Left lobe of liver (tissue), 2 donors: Measurements from ENCODE around the gene ARHGEF17. TPM values are rescaled to one million over a fixed set of nuclear protein-coding genes. Genes with fewer than 3 reads are reported as not detected.
"Not testable (repeated sequence)": the region's sequence is repeated elsewhere in the genome, so short reads cannot be mapped to it uniquely, and the experiment has no call there.

ENCODE experiments used
- ATAC-seq: fragments of 200-7000 bp; cut with Tn5 transposase; one replicate; pipeline ENCODE4 v1.9.1; 2020; ENCODE audit warnings: mild to moderate bottlenecking, moderate library complexity
- DNase-seq: peaks from one replicate; pipeline ENCODE4 v3.0.0-alpha.2; 2020; ENCODE audit warnings: low spot score
- total RNA-seq: library from RNA; stranded (reverse); gene quantifications from one replicate; pipeline ENCODE4 v1.2.1, GENCODE V29; 2021
- donor health status: DM: no; HTN: no; CAD: no; lungs with moderate emphysema.
- donor health status: DM: no; HTN: yes; CAD: no.

Gene ARHGEF17, protein sequence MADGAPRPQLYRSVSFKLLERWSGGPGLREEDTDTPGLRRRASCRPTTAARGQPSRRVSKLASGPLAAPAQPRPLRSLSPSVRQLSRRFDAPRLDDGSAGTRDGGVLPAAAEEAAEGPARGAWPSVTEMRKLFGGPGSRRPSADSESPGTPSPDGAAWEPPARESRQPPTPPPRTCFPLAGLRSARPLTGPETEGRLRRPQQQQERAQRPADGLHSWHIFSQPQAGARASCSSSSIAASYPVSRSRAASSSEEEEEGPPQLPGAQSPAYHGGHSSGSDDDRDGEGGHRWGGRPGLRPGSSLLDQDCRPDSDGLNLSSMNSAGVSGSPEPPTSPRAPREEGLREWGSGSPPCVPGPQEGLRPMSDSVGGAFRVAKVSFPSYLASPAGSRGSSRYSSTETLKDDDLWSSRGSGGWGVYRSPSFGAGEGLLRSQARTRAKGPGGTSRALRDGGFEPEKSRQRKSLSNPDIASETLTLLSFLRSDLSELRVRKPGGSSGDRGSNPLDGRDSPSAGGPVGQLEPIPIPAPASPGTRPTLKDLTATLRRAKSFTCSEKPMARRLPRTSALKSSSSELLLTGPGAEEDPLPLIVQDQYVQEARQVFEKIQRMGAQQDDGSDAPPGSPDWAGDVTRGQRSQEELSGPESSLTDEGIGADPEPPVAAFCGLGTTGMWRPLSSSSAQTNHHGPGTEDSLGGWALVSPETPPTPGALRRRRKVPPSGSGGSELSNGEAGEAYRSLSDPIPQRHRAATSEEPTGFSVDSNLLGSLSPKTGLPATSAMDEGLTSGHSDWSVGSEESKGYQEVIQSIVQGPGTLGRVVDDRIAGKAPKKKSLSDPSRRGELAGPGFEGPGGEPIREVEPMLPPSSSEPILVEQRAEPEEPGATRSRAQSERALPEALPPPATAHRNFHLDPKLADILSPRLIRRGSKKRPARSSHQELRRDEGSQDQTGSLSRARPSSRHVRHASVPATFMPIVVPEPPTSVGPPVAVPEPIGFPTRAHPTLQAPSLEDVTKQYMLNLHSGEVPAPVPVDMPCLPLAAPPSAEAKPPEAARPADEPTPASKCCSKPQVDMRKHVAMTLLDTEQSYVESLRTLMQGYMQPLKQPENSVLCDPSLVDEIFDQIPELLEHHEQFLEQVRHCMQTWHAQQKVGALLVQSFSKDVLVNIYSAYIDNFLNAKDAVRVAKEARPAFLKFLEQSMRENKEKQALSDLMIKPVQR (N-terminal part only)
- total RNA-seq, result 6.8 TPM

DNA sequence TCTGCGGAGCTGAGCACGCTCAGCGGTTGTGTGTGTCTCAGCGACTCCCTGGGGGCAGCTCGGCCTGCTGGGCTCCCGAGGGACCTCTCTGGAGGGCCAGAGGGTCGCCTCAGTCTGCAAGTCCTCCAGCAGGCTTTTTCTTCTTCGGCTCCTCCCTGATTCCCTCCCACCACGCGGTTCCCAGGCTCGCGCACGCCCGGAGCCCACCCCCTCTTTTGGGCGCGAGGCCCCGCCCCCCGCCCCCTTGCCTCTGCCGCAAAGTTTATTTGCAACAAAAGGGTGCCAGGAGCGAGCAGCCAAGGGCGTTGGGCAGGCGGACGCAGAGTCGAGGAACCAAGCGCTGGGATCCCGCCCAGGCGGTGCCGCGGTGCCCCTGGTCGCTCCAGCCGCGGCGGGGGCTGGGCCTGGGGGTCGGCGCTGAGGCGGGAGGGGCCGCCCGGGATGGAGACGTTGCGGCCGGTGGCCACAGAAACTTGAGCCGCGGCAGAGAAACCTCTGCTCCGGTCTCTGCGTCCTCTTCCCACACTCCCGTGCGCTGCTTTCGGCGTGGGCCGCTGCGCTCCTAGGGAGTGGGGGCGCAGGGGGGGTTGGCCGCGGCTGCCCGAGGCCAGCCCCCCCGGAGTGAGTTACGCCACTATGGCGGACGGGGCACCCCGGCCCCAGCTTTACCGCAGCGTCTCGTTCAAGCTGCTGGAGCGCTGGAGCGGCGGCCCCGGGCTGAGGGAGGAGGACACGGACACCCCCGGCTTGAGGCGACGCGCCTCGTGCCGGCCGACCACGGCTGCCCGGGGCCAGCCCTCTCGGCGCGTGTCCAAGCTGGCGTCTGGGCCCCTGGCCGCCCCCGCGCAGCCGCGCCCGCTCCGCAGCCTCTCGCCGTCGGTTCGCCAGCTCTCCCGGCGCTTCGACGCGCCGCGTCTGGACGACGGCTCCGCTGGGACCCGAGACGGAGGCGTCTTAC, at the start of gene ARHGEF17:
Gene ARHGEF17 (plus strand): TSS at position 274 of the 958 bp plus-strand sequence. CDS start 363 bp downstream, at position 637.
- peak; percentile 41 for ATAC-seq
- peak; percentile 63 for DNase-seq

DNA sequence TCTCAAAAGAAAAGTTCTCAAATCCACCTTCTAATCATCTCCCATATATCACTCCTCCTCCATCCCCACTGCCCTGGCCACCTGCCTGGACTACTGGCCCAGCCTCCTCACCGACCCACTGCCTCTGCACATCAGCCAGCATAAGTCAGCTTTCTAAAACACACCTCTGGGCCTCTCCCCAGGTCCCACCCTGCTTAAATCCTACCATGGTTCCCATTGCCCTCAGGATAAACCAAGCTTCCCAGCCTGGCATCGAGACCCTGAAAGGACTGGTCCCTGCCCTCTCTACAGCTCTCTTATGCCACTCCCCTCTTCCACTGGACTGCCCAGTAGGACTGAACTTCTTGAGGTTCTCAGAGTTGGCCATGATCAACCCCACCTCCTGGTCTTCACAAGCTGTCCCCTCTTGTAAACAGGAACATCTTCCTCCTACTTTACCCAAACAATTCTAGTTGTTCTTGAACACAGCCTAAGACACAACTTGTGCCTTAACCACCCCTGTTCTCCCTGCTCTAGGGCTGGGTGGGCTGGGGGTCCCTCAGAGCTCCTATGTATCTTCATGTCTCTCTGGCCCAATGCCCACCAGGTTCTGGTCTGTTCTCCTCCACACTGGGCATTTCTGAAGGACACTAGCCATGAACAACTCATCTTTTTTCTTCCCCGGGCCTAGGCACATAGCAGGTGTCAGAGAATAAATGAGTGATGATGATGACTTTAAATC, 48.5 kb upstream of the ARHGEF17 start:
- DNase-seq (peak; percentile 37), ATAC-seq (no peak)

DNA sequence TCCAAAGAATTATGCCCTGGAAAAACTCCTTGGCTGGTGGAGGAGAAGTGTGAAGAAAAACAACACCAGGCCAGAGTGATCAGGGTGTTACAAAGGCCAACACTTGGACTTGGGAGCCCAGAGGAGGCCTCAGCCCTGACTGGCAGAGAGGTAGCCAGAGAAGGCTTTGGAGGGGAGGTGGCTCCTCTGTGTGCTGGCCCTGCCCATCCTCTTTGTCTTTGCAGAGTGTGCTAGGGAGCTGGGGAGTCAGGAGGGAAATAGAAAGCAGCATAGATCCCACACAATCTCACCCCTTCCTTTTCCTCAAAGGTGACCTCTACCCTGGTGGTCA, 48.0 kb upstream of the ARHGEF17 start:
- DNase-seq, result peak; percentile 7
- no peak for ATAC-seq

DNA sequence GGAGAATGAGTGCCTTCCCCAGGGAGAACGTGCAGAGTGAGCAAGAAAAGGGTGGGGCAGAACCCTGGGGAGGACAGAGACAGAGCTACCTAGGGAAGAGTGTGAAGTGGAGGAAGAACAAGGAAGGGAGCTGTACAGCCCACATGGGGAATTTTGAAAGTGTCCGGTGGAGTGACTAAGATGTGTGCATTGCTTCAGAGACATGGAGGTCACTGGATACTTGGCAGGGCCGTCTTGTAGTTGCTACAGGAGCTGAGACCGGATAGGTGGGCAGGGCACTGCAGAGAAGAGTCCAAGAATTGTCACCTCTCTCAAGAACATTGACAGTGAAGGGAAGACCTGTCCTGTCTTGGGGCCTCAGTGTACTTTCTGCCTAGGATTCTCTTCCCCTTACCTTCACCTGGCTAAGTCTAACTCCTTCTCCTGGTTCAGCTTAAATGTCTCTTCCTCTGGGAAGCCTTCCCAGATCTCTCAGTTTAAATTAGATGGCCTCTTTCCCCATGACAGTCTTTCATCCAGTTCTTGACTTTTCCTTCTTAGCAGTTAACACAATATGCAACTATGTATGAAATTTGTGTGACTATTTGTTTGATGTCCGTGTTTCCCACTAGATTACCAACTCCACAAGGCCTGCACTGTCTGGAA, 45.1 kb upstream of the ARHGEF17 start:
- ATAC-seq (no peak), DNase-seq (peak; percentile 14)

DNA sequence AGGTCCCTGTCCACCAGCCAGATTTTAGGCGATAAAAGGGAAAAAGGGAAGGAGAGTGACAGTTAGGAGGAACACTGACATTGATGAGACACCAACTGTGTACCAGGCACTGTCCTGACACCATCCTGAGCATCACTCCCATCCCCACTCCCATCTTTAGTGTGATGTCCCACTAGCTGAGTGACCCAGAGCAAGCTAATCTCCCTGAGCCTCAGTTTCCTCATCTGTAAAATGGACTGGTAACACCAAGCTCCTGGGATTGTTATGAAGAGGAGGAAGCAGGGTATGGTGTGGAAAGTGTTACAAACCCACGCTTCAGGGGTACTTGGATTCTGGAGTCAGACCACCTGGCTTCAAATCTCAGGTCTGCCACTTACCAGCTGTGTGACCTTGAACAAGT, 44.4 kb upstream of the ARHGEF17 start:
- ATAC-seq (no peak), DNase-seq (peak; percentile 2)

DNA sequence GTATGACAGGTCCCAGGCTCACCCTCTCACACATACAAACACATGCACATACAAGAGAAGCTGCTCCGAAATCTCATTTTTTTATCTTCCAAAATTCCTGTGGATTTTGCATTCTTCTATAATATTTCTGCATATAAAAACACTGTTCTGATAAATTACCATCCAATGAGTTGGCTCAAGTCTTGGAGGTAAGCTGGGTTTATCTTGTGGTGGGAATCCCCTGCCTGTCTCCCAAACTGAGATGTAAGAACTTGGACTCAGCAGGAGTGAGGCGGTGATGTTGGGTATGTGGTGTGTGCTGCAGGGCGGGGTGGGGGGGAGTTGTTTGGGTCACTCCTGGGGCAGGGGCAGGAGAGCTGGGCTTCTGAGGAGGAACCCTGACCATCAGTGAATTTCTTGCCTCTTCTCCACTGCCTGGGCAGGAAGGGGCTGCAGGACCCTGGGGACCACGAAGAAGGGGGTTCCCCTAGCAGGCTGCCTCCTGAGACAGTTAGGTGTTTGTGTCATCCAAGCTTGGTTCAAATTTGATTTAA, 42.7 kb upstream of the ARHGEF17 start:
- ATAC-seq, result no peak

DNA sequence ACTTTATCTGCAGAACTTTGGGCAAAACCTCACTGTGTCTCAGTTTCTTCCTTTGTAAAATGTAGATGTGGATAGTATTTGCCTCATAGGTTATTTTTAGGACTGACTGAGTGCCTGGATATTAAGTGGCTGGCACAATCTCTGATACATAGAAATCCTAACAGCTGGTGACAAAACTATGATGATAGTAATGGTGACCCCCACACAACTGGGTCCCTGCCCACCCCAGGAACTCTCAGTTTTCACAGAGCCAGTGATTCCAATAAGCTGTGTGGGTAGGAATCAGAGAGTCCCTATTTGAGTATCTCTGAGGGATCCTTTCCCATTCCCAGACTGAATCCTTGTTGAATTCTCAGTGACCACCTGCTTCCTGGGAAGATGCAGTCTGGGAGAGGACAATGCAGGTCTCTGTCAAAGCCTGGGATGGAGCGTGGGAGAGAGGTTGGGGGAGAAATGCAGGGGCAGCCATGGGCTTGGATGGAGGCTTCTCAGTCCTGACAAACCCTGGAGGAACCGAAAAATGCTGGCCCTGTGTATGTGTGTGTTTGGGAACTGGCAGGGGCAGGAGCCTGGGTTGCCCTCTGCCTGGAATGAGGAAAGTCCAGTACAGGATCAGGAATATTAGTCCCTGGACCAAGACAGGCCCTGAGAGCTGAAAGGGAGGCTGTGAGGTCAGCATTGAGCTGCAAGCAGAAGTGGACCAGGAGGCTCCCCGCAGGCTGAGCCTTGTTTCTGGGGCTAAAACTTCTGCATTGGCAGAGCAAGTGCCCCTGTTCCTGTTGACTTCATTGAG, 42.0 kb upstream of the ARHGEF17 start:
- ATAC-seq, result no peak

More for the DNA sequence above, 42.7 kb upstream of the ARHGEF17 start:
- peak; percentile 2 for DNase-seq

DNA sequence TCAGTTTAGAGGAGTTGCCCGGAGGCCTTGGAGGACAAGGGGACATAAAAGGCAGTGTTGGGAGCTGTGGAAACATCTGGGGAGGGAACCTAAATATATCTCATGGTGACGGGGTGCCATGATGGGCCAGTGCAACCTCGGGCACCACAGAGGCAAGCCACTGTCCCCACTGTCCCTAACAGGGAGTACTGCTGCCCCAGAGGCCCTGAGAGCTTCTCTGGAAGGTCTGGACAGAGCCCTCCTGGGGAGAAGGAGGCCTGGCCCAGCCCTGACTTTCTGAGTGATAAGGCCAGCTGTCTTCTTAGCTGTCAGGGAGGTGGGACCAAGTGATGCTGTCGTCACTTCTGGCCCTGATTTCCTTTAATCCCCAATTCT, 41.4 kb upstream of the ARHGEF17 start:
- peak; percentile 28 for DNase-seq
- ATAC-seq, result no peak

More for the DNA sequence above, 42.0 kb upstream of the ARHGEF17 start:
- peak; percentile 38 for DNase-seq

DNA sequence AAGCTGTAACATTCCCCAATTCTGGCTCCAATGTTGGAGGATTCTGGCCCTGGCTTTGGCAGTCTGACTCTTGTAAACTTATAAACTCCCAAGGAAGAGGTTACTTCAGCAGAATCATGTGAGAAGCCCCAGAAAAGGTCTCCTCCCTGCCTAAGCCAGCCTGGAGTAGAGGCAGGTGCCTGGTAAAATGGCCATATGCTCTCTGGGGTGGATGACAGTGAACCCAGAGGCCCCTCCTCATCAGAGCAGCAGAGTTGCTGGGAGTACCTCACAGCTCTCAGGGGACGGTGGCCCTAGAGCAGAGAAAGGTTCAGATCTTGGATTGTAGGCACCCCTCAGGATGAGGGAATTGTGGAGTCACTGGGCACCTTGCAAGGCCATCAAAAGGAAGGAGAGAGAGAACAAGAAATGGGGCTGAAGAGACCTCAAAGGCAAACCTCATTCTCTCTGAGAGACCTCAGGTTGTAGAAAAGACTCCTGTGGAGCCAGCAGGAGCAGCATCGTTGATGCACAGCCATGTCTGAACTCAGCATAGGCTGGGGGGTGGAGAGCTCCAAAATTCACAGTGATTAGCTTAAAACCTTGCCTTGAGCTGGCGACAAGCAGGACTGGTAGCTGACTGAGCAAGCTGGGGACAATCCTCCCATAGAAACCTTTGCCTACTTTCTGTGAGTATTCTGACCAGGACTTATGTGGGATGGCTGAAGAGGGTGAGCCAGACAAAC, 40.8 kb upstream of the ARHGEF17 start:
- no peak for ATAC-seq
- peak; percentile 7 for DNase-seq

DNA sequence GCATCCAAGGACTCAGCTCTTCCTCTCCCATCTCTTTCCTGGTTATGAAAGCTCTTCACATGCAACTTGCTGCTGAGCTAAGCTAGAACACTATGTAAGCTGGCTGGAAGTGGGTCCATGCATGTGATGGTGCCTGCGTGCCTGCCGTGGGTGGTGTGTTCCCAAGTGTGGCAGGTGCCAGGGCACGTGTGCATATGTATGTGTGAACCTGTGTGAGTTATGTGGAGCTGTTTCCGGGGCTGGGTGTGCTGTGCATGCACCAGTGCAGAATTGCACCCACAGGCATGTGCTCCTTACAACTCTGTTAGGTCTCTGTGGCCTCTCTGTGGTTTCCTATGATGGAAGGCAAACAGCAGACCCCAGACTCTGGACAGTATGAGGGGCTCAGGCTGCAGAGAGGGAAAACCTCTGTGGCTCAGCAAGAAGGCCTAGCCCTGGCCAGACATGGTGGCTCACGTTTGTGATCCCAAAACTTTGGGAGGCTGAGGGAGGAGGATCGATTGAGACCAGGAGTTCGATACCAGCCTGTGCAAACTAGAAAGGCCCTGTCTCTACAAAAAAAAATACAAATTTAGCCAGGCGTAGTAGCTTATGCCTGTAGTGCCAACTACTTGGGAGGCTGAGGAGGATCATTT, 40.1 kb upstream of the ARHGEF17 start:
- ATAC-seq, result no peak
- DNase-seq, result peak; percentile 28

DNA sequence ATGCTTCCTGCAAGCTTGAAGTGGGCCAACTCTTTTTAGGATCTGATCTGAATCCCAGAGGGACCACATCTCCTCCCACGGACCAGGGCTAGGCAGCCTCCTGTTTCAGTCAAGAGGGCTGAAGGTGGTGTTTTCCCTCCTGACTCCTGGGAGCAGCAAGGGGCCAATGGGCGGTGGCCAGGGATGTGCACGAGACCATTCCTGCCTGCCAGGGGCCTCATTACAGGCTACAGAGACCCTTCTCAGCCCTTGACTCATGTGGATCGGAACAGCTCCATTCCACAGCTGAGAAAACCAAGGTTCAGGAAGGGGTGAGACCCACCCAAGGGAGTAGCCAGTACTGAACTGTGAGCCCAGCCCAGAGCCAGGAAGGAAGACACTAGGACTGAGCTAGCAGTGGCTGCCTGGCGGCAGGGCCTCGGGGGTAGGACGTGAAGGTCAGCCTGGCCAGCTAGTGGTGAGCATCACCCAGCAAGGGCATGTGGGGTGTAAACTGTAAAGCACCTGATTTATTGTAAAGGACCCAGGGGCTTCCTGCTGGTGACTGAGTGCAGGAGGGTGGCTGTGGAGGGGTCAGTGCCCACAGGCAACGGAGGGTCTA, 39.3 kb upstream of the ARHGEF17 start:
- ATAC-seq (no peak), DNase-seq (peak; percentile 28)

DNA sequence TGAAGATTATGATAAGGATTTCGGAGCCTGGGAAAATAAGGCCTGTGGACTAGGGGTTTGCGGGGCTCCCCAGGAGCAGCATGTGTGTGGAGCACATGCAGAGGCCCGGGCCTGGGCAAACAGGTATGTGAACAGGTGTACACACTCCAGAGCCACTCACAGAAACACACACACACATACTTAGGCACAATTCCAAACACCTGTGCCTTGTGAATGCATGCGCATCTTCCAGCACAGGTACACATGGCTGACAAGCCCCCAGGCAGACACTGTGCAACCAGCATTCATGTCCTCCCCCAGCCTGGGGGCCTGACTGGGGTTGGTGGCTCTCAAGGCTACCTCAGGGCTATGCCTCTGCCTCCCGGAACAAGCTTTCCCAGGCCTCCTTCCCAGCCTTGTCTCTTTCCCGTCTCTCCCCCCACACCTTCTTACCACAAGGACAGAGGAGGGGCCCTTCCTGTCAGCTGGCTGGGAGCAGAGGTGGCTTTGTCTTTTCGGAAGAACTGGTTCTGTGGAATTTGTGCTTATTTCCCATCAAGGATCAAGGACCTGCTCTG, 38.5 kb upstream of the ARHGEF17 start:
- DNase-seq (peak; percentile 42), ATAC-seq (no peak)

DNA sequence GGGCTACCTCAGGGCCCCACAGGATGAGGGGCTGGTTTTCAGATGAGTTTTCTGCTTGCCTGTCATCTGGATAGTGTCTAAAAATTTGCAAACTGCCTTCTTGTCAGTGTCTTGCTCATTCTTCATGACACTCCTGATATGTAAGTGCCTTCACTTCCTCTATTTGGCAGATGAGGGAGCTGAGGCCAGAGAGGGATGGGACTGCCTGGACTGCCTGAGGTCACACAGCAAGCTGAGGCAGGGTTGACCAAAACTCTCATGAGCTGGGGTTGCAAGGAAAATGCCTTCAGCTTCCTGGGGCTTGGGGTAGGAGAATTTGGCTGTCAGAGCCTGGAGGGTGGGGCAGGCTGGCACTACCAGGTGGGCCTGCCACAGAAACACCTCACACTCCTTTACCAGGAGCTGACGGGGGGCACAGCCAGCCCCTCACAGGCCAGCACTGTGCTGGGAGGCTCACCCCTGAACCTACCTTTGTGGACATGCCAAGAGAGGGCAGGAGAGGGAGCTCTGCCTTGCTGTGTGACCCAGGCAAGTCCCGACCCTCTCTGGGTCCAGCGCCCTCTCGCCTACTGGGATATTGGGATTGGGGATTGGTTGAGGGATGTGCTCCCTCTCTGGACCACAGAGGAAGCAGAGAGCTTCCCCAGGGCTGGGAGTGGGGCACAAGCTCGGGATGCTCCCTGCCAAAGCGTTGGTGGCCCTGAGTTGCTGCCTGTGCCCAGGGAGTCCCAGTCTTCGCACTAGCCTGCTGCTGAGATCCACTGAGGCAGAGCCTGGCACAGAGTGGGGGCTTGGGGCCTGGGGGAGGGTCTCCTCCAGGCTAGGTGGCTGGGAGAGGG, 37.8 kb upstream of the ARHGEF17 start:
- DNase-seq (peak; percentile 41), ATAC-seq (no peak)

DNA sequence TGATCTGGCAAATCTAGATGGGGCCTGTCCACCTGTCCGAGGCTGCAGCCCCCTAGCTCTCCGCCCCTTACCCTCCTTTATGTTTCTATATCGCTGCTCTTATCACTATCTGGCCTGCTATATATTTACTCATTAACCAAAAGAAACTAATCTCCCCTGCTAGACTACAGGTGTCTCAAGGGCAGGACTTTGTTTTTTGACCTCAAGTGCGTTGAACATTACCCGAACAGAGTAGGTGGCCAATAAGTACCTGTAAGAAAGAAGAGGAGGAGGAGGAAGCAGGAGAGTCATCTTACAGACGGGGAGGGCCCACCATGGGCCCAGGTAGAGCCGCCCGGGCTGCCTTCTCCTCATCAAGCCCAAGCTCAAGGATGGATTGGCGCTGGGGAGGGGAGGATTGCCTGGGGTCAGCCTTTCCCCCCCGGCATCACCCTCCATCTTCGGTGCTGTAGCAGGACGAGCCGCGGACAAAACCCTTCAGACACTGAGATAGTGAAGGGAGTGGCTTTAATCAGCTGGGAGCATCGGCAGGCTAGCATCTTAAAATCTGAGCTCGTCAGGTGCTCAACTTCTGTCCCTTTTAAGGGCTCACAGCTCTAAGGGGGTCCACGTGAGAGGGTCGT, 37.1 kb upstream of the ARHGEF17 start:
- ATAC-seq, result no peak

DNA sequence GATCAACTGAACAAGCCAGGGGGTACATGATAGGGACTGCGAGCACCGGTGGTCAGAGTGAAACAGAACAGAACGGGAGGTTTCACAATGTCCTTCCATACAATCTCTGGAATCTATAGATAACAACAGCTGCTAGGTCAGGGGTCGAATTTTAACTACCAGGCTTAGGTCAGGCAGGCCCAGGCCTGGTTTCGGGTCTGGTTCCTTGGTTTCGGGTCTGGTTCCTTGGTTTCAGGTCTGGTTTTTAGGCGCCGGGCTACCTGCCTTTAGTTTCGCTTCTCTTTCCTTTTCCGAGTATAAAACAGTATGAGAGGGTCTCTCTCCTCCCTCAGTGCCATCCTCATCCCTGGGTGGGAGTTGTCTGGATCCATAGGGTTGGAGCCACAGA, 36.6 kb upstream of the ARHGEF17 start:
- peak; percentile 31 for DNase-seq
- not testable (repeated sequence) for ATAC-seq

More for the DNA sequence above, 37.1 kb upstream of the ARHGEF17 start:
- peak; percentile 34 for DNase-seq
